Hepatocyte (in vitro differentiated cells): ENCODE measurements around the gene PRCD.

Experiments used
- EZH2 ChIP-seq: fragments of 200-600 bp; sonication (generic); IDR thresholded peaks from 2 replicates; pipeline ENCODE4 v1.6.1; 2016; ENCODE audit warnings: antibody characterized with exemption, mild to moderate bottlenecking, borderline replicate concordance
- EZH2phosphoT487 ChIP-seq: fragments of 200-600 bp; sonication (generic); IDR thresholded peaks from one replicate; pipeline ENCODE4 v1.6.1; 2018; ENCODE audit warnings: antibody characterized with exemption, mild to moderate bottlenecking, low read depth, moderate library complexity; ENCODE audit not compliant: unreplicated experiment, severe bottlenecking
- TF ChIP-seq, protein P1 (sequence below): fragments of 200-600 bp; sonication (generic); IDR thresholded peaks from 2 replicates; pipeline ENCODE4 v1.5.1; 2016; ENCODE audit warnings: antibody characterized with exemption, mild to moderate bottlenecking; ENCODE audit not compliant: poor library complexity

DNA sequence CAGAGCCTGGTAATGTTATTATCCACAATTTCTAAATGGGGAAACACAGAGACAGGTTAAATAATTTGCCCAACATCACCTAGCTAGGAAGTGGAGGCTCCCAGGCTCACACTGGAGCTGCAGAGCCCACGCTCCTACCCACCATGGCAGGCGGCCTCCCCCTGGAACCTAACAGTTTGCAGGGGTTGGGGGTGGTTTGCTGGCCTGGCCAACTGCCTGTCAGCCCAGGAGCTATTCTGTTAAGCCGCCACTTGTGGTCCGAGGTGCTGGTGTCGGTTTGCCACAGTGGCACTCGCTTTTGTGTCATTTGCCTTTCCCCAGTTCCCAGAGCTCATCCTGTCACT lies 3.6 kb downstream of the PRCD start:
- TF ChIP-seq, protein P1, sequence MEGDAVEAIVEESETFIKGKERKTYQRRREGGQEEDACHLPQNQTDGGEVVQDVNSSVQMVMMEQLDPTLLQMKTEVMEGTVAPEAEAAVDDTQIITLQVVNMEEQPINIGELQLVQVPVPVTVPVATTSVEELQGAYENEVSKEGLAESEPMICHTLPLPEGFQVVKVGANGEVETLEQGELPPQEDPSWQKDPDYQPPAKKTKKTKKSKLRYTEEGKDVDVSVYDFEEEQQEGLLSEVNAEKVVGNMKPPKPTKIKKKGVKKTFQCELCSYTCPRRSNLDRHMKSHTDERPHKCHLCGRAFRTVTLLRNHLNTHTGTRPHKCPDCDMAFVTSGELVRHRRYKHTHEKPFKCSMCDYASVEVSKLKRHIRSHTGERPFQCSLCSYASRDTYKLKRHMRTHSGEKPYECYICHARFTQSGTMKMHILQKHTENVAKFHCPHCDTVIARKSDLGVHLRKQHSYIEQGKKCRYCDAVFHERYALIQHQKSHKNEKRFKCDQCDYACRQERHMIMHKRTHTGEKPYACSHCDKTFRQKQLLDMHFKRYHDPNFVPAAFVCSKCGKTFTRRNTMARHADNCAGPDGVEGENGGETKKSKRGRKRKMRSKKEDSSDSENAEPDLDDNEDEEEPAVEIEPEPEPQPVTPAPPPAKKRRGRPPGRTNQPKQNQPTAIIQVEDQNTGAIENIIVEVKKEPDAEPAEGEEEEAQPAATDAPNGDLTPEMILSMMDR, result no peak
- TF ChIP-seq EZH2phosphoT487, result no peak
- TF ChIP-seq EZH2, result no peak
